Sigmoid colon (tissue), 4 donors: ENCODE measurements around the gene KANK4.

Experiments used
- EP300 ChIP-seq, 4 donors: sonication (generic); formaldehyde crosslinking; IDR thresholded peaks; one replicate each; pipeline ENCODE4 v1.6.1; 2017; ENCODE audit warnings: antibody characterized with exemption in 4 of 4
- POLR2A ChIP-seq, 2 donors: fragments of 450-650 bp; IDR thresholded peaks; one replicate each; pipeline ENCODE4 v1.6.1; 2016; ENCODE audit warnings: antibody characterized with exemption in 2 of 2, mild to moderate bottlenecking in 2 of 2, moderate library complexity in 2 of 2
- POLR2AphosphoS5 ChIP-seq, 4 donors: sonication (generic); formaldehyde crosslinking; IDR thresholded peaks; one replicate each; pipeline ENCODE4 v1.6.1; 2017; ENCODE audit warnings: antibody characterized with exemption in 4 of 4
- TF ChIP-seq, protein P1 (sequence below), 4 experiments: fragments of 450-650 bp in 3 of 4; fragments of 200-600 bp in 1 of 4; IDR thresholded peaks; one replicate each; pipeline ENCODE4 v1.5.1; 2016 to 2019; ENCODE audit warnings: antibody characterized with exemption in 4 of 4, mild to moderate bottlenecking in 3 of 4, moderate library complexity in 2 of 4

DNA sequence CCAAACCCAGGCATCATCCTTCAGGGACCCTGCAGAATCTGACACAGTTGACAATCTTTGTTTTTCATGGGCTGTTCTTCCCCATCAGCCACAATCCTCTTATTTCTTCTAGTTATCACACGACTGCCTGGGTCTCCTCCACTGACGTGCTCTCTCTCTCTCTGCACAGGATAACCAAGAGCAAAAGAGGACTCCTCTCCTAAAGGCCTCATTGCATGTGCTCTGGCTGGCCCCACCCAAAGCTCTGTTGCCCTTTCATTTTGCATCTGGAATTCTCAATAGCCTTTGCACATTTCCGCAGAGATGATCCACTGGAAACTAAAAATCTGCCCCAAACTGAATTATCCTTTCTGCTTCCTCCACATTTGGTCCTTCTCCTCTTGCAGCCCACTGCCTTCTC, 58.5 kb downstream of the KANK4 start:
- TF ChIP-seq POLR2AphosphoS5 (IDR thresholded peaks at IDR 0.05) (no peak), EP300 (IDR thresholded peaks at IDR 0.05) (no peak), POLR2A (IDR thresholded peaks at IDR 0.05) (no peak)
- TF ChIP-seq, protein P1, sequence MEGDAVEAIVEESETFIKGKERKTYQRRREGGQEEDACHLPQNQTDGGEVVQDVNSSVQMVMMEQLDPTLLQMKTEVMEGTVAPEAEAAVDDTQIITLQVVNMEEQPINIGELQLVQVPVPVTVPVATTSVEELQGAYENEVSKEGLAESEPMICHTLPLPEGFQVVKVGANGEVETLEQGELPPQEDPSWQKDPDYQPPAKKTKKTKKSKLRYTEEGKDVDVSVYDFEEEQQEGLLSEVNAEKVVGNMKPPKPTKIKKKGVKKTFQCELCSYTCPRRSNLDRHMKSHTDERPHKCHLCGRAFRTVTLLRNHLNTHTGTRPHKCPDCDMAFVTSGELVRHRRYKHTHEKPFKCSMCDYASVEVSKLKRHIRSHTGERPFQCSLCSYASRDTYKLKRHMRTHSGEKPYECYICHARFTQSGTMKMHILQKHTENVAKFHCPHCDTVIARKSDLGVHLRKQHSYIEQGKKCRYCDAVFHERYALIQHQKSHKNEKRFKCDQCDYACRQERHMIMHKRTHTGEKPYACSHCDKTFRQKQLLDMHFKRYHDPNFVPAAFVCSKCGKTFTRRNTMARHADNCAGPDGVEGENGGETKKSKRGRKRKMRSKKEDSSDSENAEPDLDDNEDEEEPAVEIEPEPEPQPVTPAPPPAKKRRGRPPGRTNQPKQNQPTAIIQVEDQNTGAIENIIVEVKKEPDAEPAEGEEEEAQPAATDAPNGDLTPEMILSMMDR (IDR thresholded peaks at IDR 0.05): no peak
